ENCODE data around the gene ZNF12.
"Not testable (repeated sequence)": the region's sequence is repeated elsewhere in the genome, so short reads cannot be mapped to it uniquely, and the experiment has no call there.

ZNF12 gene

DNA sequence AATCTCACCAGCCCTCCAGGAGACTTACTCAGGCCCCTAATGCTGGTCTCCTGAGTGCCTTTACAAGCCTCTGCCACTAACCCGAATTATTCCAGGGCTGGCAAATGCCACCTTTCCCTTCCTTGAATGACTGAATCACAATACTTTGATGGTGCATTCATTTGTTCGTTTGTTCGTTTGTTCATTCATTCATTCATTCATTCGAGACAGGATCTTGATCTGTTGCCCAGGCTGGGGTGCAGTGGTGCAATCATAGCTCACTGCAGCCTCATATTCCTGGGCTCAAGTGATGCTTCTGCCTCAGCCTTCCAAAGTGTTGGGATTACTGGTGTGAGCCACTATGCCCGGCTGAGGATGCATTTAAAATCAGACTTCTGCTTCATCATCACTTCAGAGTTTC, 6.0 kb downstream of the ZNF12 start:
- DNase-seq, result no peak

DNA sequence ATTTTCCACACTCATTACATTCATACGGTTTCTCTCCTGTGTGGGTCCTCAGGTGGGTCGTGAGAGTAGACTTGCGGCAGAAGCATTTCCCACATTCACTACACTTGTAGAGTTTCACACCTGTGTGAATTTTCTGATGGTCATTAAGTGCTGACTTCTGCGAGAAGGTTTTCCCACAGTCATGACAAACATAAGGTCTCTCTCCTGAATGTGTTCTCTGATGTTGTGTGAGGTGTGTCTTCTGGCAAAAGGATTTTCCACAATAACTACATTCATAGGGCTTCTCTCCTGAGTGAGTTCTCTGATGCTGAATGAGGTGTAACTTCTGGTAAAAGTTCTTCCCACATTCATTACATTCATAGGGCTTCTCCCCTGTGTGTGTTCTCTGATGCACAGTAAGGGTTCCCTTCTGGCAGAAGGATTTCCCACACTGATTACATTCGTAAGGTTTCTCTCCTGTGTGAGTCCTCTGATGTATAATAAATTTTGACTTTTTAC, 15.1 kb downstream of the ZNF12 start:
- DNase-seq, result no peak

DNA sequence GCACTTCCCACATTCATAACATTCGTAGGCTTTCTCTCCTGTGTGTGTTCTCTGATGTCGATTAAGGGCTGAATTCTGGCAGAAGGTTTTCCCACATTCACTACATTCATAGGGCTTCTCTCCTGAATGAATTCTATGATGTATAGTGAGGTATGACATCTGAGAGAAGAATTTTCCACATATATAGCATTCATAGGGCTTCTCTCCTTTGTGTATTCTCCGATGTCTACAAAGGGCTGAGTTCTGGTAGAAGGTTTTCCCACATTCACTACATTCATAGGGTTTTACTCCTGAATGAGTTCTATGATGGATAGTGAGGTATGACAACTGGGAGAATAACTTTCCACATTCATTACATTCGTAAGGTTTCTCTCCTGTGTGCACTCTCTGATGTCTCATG, 15.6 kb downstream of the ZNF12 start:
- DNase-seq, result no peak

DNA sequence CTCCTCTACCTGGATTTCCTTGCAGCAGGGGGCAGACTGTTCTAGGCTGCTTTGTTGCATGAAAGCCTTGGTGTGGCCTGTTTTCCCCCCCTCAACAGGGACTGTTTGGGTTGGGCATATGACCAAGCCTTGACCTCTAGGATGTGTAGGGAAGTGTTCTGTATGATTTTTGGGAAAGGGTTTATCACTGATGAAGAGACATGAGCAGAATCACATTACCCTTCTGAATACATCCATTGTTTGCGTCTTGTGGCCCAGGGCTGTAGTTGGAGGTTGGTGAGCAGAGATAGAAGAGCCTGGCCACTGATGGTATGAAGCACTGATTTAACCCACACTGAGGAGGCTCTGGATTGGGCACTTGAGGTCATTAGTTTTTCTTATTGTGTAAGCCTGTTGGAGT, 26.6 kb downstream of the ZNF12 start:
- DNase-seq, result no peak

DNA sequence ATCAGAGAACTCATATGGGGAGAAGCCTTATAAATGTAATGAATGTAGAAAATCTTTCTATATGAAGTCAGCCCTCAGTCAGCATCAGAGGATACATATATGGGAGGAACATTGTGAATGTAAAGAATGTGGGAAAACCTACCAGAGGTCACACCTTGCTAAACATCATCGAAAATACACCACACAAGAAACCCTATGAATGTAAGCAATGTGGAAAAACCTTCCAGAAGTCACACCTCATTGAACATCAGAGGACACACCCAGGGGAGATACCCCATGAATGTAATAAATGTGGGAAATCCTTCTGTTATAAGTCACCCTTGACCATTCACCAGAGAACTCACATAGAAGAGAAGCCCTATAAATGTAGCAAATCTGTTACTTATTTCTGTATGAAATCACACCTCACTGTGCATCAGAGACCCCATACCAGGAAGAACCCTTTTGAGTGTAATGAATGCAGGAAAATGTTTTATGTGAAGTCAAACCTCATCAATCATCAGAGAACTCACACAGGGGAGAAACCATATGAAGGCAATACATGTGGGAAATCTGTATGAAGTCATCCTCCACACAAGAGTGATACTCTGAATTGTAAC, 30.8 kb downstream of the ZNF12 start:
- DNase-seq, result no peak

DNA sequence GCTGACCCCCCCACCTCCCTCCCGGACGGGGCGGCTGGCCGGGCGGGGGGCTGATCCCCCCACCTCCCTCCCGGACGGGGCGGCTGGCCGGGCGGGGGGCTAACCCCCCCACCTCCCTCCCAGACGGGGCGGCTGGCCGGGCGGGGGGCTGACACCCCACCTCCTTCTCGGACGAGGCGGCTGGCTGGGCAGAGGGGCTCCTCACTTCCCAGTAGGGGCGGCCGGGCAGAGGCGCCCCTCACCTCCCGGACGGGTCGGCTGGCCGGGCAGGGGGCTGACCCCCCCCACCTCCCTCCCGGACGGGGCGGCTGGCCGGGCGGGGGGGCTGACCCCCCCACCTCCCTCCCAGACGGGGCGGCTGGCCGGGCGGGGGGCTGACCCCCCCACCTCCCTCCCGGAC, 35.9 kb downstream of the ZNF12 start:
- DNase-seq, result not testable (repeated sequence)

DNA sequence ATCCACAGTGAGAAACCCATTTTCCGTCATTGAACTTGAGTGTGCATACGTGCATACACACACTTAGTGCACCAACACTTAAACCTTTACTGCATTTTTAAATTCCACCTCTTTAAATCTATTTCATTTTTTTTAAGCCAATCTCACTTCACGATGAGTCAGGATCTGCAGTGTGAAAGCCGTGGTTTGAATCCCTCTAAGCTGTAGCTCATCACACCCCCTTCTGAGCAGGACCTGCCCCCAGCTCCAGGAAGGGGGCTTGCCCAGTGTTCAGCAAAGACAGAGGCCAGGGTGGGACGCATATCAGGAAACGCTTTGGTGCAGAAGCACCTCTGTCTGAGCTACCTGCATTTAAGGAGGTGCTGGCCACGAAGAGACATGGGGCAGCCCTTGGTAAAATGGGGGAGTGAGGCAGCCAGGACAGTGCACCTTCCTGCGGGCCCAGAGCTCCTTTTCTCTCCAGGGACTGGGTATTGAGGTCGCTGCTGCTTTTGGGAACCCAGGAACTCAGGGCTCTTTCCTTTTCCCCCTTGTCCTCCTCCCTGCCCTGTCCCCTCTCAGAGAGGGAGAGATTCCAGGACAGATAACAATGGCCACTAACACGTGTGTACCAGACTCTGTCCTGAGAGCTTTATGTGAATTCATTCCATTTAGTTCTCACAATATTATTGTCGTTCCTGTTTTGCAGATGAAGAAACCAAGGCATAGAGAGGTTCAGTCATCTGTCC, 48.0 kb downstream of the ZNF12 start:
- no peak for DNase-seq

DNA sequence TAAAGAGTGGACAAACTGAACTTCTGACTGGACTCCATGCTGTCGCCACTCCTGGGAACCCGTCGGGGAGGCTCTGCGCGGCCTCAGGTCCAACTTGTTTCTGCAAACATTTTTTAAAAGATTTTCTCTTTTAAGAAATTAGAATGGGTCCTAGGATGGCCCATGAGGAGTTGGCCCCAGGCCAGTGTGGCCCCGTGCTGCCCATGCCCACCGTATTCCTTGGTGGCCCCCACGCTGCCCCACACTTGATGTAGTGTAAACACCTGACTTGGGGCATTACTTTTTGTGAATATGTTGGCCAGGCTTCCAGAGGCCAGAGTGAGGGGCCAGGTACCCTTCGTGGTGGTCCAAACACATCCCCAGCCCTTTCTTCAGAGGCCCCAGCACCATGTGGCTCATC, 50.3 kb downstream of the ZNF12 start:
- DNase-seq, result no peak

DNA sequence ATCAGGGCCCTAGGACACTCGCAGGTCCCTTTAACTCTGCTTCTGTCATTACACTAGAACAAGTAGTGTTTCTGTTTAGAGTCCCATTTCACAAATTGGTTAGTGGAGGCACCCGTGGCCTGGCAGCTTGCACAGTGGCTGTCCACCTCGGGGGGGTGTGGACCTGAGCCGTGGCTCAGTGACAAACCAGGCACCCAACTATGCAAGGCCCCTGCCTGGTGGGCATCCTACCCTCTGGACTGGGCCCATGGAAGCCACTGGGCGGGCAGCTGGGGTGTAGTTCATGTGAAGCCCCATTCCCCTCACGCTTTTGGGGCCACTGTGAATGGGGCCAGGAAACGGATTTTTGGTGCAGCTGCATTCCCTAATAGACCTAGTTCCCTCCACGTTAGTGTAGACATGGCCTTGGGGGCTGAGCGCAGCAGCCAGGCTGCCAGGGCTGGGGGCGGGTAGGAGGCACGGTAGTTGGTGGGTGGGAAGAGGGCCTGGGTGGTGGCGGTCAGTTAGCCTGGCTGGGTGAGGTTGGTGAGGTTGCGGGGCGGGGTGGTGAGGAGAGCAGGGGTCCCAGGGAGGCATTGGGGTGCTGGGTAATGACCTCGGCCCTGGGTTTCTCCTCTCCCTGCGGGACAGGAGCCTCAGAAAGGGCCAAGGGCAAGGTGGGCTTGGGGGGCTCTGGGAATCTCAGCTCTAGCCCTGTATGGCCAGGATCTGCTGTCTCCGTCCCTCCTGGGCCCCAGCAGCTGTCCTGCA, 50.9 kb downstream of the ZNF12 start:
- no peak for DNase-seq

DNA sequence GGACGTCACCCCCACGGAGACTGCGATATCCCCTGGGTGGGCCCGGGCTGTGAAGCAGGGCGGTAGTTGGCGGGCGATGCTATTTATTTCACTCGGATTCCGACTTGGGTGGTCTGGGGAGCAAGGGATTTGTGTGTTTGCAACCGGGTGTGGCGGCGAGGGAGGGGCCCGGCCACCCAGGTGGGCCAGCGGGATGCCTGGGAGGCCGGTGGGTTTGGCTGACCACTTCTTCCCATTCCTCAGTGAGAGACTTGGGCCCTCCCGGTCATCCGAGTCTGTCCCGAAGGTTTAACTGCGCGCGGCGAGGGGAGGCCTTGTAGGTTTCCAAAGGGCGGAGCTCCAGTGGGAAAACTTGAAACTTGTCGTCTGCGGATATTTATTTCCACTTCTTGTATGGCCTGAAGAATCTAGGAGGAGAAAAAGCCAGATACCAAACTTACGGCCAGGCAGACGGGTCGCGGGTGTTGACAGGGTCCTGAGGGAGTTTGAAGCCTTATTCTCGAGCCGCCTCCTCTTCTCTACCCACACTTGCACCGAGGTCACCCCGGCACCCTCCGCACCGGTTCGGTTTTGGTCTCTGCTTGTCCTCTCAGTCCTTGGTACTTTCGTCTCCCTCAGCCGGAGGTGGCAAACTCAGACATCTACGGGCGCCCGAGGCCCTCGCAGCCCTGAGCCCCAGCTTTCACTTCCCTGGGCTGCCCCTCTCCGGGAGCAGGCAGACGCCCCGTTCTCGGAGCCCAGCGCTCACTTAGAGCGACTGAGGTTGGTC, 51.7 kb downstream of the ZNF12 start:
- no peak for DNase-seq

DNA sequence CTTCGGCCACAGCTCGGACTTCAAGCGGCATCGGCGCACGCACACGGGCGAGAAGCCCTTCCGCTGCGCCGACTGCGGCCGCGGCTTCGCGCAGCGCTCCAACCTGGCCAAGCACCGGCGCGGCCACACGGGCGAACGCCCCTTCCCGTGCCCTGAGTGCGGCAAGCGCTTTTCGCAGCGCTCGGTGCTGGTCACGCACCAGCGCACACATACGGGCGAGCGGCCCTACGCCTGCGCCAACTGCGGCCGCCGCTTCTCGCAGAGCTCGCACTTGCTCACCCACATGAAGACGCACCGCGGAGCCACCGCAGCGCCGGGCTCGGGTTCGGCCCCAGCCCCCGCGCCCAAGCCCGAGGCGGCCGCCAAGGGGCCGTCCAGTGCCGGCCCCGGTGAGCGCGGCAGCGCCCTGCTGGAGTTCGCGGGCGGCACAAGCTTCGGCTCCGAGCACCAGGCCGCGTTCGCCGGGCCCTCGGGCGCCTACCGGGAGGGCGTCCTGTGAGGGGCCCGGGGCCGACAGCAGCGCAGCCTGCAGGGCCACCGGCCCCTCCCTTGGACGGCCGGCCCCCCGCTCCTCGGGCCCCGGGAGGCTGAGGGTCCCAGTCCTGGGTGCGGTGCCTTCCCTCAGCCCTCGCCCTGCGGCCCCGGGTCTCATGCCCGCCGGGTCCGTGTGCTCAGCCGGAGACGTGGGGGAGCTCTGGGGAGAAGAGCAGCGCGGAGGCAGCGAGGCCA, 52.5 kb downstream of the ZNF12 start:
- DNase-seq, result no peak

DNA sequence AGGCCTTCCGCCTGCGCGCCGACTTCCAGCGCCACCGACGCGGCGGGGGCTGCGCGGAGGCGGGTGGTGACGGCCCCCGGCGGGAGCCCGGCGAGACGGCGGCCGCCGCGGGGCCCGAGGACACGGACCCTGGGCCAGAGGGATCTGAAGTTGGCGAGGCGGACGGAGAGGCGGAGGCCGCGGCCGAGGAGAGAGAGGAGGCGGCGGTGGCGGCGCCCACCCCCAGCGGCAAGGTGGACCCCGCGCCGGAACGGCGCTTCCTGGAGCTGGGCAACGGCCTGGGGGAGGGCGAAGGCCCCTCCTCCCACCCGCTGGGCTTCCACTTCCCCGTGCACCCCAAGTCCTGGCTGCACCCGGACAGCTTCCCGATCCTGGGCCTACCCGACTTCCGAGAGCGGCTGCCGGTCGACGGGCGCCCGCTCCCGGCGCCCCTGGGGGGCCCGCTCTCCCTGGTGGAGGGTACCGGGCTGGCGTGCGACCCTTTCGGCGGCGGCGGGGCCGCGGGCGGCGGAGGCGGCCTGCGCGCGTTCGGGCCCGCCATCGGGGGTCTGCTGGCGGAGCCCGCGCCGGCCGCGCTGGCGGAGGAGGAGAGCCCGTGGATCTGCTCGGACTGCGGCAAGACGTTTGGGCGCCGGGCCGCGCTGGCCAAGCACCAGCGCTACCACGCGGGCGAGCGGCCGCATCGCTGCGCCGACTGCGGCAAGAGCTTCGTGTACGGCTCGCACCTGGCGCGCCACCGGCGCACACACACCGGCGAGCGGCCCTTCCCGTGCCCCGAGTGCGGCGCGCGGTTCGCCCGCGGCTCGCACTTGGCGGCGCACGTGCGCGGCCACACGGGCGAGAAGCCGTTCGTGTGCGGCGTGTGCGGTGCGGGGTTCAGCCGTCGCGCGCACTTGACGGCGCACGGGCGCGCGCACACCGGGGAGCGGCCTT, 53.4 kb downstream of the ZNF12 start:
- no peak for DNase-seq

DNA sequence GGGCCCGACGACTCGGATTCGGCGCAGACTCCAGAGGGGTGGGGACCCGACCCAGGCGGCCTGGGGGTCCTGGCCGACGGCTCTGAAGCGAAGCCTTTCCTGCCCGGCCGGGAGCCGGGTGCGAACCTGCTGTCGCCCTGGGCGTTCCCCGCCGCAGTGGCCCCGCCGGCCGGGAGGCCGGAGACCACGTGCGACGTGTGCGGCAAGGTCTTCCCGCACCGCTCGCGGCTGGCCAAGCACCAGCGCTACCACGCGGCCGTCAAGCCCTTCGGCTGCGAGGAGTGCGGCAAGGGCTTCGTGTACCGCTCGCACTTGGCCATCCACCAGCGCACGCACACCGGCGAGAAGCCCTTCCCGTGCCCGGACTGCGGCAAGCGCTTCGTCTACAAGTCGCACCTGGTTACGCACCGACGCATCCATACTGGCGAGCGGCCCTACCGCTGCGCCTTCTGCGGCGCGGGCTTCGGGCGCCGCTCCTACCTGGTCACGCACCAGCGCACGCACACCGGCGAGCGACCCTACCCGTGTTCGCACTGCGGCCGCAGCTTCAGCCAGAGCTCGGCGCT, 54.2 kb downstream of the ZNF12 start:
- no peak for DNase-seq

DNA sequence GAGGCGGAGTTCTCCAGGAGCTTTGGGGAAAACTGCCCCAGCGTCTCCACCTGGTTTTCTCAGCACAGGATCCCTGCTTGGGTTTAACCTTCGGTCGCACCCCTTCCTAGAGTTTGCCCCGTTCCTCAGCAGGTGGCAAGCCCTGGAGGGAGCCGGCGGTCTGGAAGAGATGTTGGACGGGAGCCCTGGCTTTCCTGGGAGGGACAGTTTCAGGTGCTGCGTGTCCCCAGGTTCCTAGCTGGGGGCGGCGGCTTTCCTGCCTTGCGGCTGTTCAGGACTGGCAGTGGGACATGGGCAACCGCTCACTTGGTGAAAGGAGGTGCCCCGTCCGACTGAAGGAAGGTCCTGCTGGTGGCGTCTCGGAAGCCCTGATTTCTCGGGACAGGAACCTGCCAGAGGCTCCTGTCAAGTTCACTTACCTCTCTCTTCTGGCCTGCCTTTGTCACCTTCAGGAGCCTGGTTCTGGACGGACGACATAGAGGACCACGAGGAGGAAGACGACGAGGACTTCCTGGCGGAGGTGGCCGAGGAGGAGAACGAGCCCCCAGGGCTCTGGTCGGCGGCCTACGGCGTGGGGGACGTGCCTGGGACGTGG, 54.8 kb downstream of the ZNF12 start:
- DNase-seq, result no peak

DNA sequence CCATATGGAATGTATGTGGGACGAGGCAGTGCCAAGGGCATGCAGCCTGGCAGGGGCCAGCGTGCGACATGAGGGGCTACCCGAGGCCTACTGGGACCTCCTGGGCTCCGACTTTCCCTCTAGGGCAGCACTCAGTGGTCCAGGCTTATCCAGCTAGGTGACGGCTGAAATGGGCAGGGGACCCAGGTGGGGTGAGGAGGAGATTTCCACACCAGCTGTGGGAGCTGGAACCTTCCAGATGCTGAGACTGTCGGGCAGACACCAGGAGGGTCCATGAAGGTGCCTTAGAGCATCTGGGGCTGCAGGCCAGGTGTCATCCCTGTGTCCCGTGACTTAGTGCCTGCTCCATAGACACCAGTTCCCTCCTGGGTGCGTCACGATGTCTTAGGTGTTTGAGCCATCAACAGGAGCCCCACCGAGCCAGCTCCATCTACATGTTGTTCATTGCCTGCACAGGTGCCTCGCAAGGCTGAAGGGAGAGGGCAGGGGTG, 56.2 kb downstream of the ZNF12 start:
- no peak for DNase-seq

DNA sequence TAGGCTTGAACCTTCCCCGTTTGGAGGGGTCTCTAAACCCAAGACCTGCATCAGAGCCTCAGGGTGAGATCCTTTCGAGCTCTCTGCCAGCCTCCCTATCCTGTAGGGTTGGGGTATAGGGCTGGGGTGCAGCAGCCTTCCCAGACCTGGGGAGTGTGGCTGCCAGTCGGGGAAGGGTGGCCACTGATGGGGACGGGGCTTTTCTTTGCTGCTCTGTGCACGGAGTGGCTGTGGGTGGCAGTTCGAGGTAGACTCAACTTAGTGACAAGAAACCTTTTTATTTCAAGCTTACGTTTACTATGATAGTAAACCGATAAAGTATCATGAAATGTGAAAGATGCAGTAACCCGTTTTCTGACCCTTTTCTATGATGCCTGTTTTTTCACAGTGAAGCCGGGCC, 56.7 kb downstream of the ZNF12 start:
- no peak for DNase-seq

DNA sequence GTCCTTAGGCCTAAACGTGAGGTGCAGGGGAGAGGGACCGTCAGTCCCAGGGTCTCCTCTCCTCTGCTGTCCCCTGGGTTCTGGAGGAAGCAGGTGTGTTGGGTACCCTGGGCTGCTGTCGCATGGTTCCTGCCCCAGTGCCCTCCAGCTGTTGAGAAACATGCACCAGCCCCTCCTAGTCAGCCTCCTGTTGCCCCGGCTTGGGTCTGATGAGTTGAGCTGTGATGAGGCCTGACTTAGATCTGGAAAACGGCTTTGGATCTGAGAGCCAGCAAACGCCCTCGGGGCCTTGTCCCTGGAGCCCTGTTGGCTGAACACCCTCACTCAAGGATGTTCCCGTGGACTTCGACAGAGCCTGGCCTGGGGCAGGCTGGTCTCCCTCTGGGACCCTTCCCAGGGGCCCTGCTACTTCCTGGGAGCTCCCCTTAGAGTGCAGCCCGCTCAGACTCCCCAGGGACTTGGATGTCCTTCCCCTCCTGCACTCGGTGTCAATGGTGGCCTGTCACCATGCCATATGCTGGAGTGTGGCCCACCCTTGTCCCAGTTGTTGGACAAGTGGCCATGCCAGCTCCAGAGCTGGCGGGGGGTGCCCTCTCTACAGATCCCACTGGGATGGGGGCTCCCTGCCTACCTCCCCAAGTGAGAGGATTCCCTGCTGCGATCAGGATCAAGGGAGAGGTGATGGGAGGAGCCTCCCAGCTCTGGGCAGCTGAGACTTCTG, 57.3 kb downstream of the ZNF12 start:
- no peak for DNase-seq

DNA sequence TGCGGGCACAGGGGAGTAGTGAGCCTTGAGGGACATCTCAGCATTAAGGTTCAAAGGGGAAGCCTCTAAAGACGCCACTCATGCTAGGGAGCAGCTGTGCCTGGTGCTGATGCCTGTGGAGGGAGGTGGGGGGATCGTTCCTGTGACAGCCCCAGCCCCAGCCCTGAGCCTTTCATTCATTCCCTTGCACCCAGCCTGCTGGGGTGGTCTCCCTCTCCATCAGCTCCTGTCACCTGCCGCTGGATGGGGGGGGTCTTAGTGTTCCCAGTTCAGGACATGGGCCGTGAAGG, 58.0 kb downstream of the ZNF12 start:
- DNase-seq, result no peak

DNA sequence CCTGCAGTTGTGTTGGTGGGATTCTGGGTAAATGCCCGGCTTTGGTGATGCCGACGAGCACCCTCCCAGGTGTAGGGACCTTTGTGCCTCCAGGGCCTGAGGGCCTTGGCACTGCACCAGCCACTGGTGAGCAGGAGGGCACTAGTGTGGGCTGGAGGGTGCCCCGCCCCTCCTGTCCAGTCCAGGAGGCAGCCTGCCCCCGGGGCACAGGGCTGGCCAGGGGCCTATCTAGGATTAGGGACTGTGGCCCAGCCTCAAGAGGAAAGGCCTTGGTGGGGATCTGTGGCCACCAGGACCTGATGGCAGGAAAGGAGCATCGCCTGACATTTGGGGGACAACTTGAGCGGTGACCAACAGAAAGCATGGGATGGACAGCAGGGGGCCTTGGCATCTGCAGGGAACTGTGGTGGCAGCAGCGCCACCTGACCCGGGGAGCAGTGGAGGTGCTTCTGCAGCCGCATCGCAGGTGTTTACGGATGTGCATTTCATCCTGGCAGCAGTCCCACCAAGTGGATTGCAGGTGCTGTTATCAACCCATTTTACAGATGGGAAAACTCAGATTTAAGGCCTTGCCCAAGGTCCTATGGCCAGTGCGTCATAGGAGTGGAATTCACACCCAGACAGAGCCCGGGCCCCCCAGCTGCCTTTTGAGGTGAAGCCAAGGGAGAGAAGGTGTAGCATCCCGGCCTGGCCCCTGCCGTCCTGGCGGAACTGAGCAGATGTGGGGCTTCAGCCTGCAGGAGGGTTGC, 58.5 kb downstream of the ZNF12 start:
- DNase-seq, result no peak
